ENCODE measurements around the gene COX4I2. TPM values are rescaled to one million over a fixed set of nuclear protein-coding genes. Genes with fewer than 3 reads are reported as not detected.

COX4I2 gene
- total and polyA plus RNA-seq, 4 donors, result 0.35 to 0.81 (median 0.59) TPM; not detected in 1

- H3K27me3 ChIP-seq (ENCODE audit: control insufficient read depth in 4 of 4, insufficient read depth in 4 of 4, low read length in 3 of 4), result no peaks in the 10 kb centered on the region
- DNase-seq (ENCODE audit: low spot score), result no peak
- no peaks in the 10 kb centered on the region for H3K9me3 ChIP-seq (ENCODE audit: control insufficient read depth in 4 of 4, low read length in 3 of 4)
- H3K4me3 ChIP-seq (ENCODE audit: low read depth in 1 of 3, low read length in 3 of 3), result no peak overlapping the region
- no peak for TF ChIP-seq MAX (IDR thresholded peaks at IDR 0.05)
- no peak overlapping the region for H3K9ac ChIP-seq (ENCODE audit: low read depth in 1 of 2, low read length in 2 of 2)
- no peaks in the 10 kb centered on the region for H3K36me3 ChIP-seq (ENCODE audit: control insufficient read depth in 4 of 4, insufficient read depth in 3 of 4, low read depth in 1 of 4, low read length in 3 of 4)
- H3K4me1 ChIP-seq (ENCODE audit: control insufficient read depth in 4 of 4, insufficient read depth in 4 of 4, low read length in 3 of 4), result peaks cover 10 to 47% (median 33%) of the 10 kb centered on the region in 4 donors
- no peak overlapping the region for H3K27ac ChIP-seq (ENCODE audit: low read depth in 1 of 2, low read length in 2 of 2)
These were observed 35.7 kb downstream of the COX4I2 start for GRCh38 chr20:31673435-31673834.

GRCh38 chr20:31673943-31674463, 36.3 kb downstream of the COX4I2 start:
- Histone ChIP-seq H3K36me3 (ENCODE audit: control insufficient read depth in 4 of 4, insufficient read depth in 3 of 4, low read depth in 1 of 4, low read length in 3 of 4) (no peaks in the 10 kb centered on the region), H3K4me3 (ENCODE audit: low read depth in 1 of 3, low read length in 3 of 3) (no peak overlapping the region), H3K4me1 (ENCODE audit: control insufficient read depth in 4 of 4, insufficient read depth in 4 of 4, low read length in 3 of 4) (peaks cover 13 to 53% (median 39%) of the 10 kb centered on the region in 4 donors), H3K27ac (ENCODE audit: low read depth in 1 of 2, low read length in 2 of 2) (peak overlapping the region; percentile 44 to 49), H3K9me3 (ENCODE audit: control insufficient read depth in 4 of 4, low read length in 3 of 4) (no peaks in the 10 kb centered on the region), H3K9ac (ENCODE audit: low read depth in 1 of 2, low read length in 2 of 2) (no peak overlapping the region), H3K27me3 (ENCODE audit: control insufficient read depth in 4 of 4, insufficient read depth in 4 of 4, low read length in 3 of 4) (no peaks in the 10 kb centered on the region)
- 60% methylated on average over 2 of the region's 2 CpGs for WGBS
- DNase-seq (ENCODE audit: low spot score), result no peak
- TF ChIP-seq REST (IDR thresholded peaks at IDR 0.05) (no peak), RAD21 (IDR thresholded peaks at IDR 0.05) (no peak), SP1 (IDR thresholded peaks at IDR 0.05) (no peak), NR2F2 (IDR thresholded peaks at IDR 0.05) (no peak), TAF1 (conservative IDR thresholded peaks at IDR 0.05) (no peak), ATF3 (IDR thresholded peaks at IDR 0.05) (no peak), YY1 (IDR thresholded peaks at IDR 0.05) (no peak), HNF4A (conservative IDR thresholded peaks at IDR 0.05) (no peak), FOXA1 (IDR thresholded peaks at IDR 0.05) (no peak), CTCF (IDR thresholded peaks at IDR 0.05; ENCODE audit: low read depth, low read length, missing input control) (no peak), JUND (IDR thresholded peaks at IDR 0.05) (no peak), RXRA (IDR thresholded peaks at IDR 0.05) (no peak), EGR1 (IDR thresholded peaks at IDR 0.05; ENCODE audit: low read depth in 2 of 2) (no peak), HNF4G (IDR thresholded peaks at IDR 0.05) (no peak)

Measured in liver (tissue), 9 donors.